ENCODE measurements around the gene F2.

DNA sequence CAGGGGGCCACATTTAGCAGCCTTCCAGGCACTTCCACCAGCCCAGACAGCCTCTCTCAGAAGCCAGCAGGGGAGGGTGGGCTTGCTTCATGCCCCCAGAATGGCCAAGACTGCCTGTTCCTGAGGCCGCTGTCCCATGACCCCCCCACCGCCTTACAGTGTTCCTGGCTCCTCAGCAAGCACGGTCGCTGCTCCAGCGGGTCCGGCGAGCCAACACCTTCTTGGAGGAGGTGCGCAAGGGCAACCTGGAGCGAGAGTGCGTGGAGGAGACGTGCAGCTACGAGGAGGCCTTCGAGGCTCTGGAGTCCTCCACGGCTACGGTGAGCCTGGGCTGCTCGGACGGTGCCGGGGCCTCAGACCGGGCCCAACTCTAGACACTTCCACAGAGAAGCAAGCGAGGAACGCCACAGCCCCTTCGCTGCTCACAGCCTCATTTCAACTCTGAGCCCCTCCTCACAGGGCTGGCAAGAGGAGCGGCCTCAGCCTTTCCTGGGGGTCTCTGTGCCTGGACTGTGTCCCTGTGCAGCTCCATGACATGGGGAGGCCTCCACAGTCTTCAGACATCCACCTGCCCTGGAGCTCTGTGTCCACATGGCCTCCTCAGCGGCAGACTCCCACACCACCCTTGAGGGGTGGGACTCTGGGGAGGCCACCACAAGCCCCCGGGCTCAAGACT lies 668 bp downstream of the F2 start:
- TF ChIP-seq POLR2AphosphoS5 (IDR thresholded peaks at IDR 0.05; ENCODE audit: low read depth, low read length) (no peak), POLR2A (IDR thresholded peaks at IDR 0.05; ENCODE audit: low read depth, low read length) (no peak), TAF1 (IDR thresholded peaks at IDR 0.05; ENCODE audit: low read depth, low read length) (no peak), PAX5 (IDR thresholded peaks at IDR 0.05; ENCODE audit: insufficient read depth, low read length, severe bottlenecking) (no peak)
